Thoracic aorta (tissue), 2 donors: ENCODE data around the gene LCE3C. TPM values are rescaled to one million over a fixed set of nuclear protein-coding genes. Genes with fewer than 3 reads are reported as not detected.

ENCODE experiments used
- ATAC-seq: fragments of 150-250 bp; one replicate; pipeline ENCODE4 v1.8.0; 2017; ENCODE audit warnings: low read depth; ENCODE audit not compliant: insufficient number of reproducible peaks, low FRiP score
- DNase-seq: peaks from one replicate; pipeline ENCODE4 v3.0.0-alpha.2; 2020; ENCODE audit warnings: low spot score
- H3K27ac ChIP-seq, 2 donors: fragments of 200-600 bp; sonication (generic); 1 replicate in 1 of 2; 2 replicates in 1 of 2; pipeline ENCODE4 v1.5.1; 2016; ENCODE audit warnings: mild to moderate bottlenecking in 2 of 2, moderate library complexity in 2 of 2
- H3K27me3 ChIP-seq: fragments of 200-600 bp; sonication (generic); replicated peaks from 2 replicates; pipeline ENCODE4 v1.6.0; 2016; ENCODE audit warnings: mild to moderate bottlenecking; ENCODE audit not compliant: insufficient read depth
- H3K36me3 ChIP-seq: fragments of 200-600 bp; sonication (generic); one replicate; pipeline ENCODE4 v1.5.1; 2016
- H3K4me1 ChIP-seq, 2 donors: fragments of 200-600 bp; sonication (generic); 1 replicate in 1 of 2; 2 replicates in 1 of 2; pipeline versions ENCODE4 v1.5.1 to v1.6.0; 2016; ENCODE audit warnings: low read depth in 2 of 2, mild to moderate bottlenecking in 1 of 2; ENCODE audit not compliant: control insufficient read depth in 1 of 2
- H3K4me3 ChIP-seq: fragments of 200-600 bp; sonication (generic); 2 replicates; pipeline ENCODE4 v1.5.1; 2016; ENCODE audit warnings: mild to moderate bottlenecking
- H3K9me3 ChIP-seq: fragments of 200-600 bp; sonication (generic); 2 replicates; pipeline ENCODE4 v1.5.1; 2016
- CTCF ChIP-seq: fragments of 200-600 bp; sonication (generic); IDR thresholded peaks from one replicate; pipeline ENCODE4 v1.5.1; 2019; ENCODE audit warnings: antibody characterized with exemption
- total RNA-seq, 2 donors: library from RNA; depleted of rRNA; stranded (reverse); fragments of >200 nt; gene quantifications; one replicate each; pipeline versions ENCODE4 v1.1.0 to v1.2.3, GENCODE V29; 2016

The LCE3C gene
- total RNA-seq, 2 donors from 2014 or later = not detected

GRCh38 chr1:152580433-152580832 lies 19.6 kb upstream of the LCE3C start, which contains the start of gene LCE3D:
Gene LCE3D (minus strand): TSS chr1:152580516. CDS start chr1:152579936, 580 bp downstream.
- no peak for TF ChIP-seq CTCF
- H3K4me3 ChIP-seq = no peak within 1 kb of the TSS
- H3K36me3 ChIP-seq = no peaks in the 10 kb centered on the region
- H3K4me1 ChIP-seq = no peaks in the 10 kb centered on the region
- no peak within 1 kb of the TSS for H3K27ac ChIP-seq
- no peaks in the 10 kb centered on the region for H3K9me3 ChIP-seq
- ATAC-seq (no peak), DNase-seq (no peak)
- H3K27me3 ChIP-seq = no peaks in the 10 kb centered on the region

DNA sequence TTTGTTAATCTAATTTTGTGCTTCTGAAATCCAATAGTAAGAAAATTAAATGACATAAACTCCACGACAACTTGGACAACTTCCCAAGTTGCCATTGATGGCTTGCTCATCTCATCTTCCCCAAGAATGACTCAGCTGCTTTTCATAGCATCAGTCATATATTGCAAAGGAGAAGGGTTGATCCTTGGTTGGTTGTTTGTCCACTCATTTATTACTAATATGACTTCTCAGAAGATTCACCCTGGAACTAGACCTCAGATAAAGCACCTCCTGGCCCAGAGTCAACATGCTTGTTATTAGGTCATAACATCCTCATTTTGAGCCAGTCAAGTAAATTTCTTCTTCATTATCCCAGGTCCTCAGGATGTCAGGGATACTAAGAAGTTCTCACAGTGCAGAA lies 17.4 kb upstream of the LCE3C start:
- no peak for TF ChIP-seq CTCF
- no peaks in the 10 kb centered on the region for H3K9me3 ChIP-seq
- no peak overlapping the region for H3K4me3 ChIP-seq
- H3K27me3 ChIP-seq = no peaks in the 10 kb centered on the region
- DNase-seq (no peak), ATAC-seq (no peak)
- H3K27ac ChIP-seq = no peak overlapping the region
- H3K36me3 ChIP-seq = no peaks in the 10 kb centered on the region
- H3K4me1 ChIP-seq = no peaks in the 10 kb centered on the region

GRCh38 chr1:152585586-152585985 lies 14.4 kb upstream of the LCE3C start:
- no peak for TF ChIP-seq CTCF
- no peak for ATAC-seq
- Histone ChIP-seq H3K4me1 (no peaks in the 10 kb centered on the region), H3K36me3 (no peaks in the 10 kb centered on the region), H3K9me3 (no peaks in the 10 kb centered on the region), H3K27ac (no peak overlapping the region), H3K4me3 (no peak overlapping the region), H3K27me3 (no peaks in the 10 kb centered on the region)
- DNase-seq = no peak

GRCh38 chr1:152596986-152597385 lies 3.0 kb upstream of the LCE3C start:
- Histone ChIP-seq H3K27me3 (no peaks in the 10 kb centered on the region), H3K9me3 (no peaks in the 10 kb centered on the region), H3K36me3 (no peaks in the 10 kb centered on the region), H3K27ac (no peak overlapping the region), H3K4me3 (no peak overlapping the region), H3K4me1 (no peaks in the 10 kb centered on the region)
- ATAC-seq = no peak
- no peak for DNase-seq
- TF ChIP-seq CTCF = no peak

- Histone ChIP-seq H3K36me3 (no peaks in the 10 kb centered on the region), H3K9me3 (no peaks in the 10 kb centered on the region), H3K27me3 (no peaks in the 10 kb centered on the region), H3K4me3 (no peak within 1 kb of the TSS), H3K27ac (no peak within 1 kb of the TSS), H3K4me1 (no peaks in the 10 kb centered on the region)
- ATAC-seq (no peak), DNase-seq (no peak)
- TF ChIP-seq CTCF = no peak
Observed at GRCh38 chr1:152613511-152613910, 13.5 kb downstream of the LCE3C start, which contains the start of gene LCE3B. Gene LCE3B (plus strand): TSS chr1:152613811. CDS start chr1:152613811, 0 bp downstream.
